NB4 (cell line): Measurements from ENCODE around the gene TNNT3.

Experiments
- DNase-seq: peaks from one replicate; pipeline ENCODE4 v3.0.0; 2010; ENCODE audit warnings: low read depth
- H3K4me3 ChIP-seq: one replicate; pipeline ENCODE4 v1.5.1; 2011; ENCODE audit warnings: mild to moderate bottlenecking, low read depth, low read length, moderate library complexity
- CTCF ChIP-seq: IDR thresholded peaks from one replicate; pipeline ENCODE4 v1.5.1; 2012; ENCODE audit warnings: low read depth, low read length
- MAX ChIP-seq: IDR thresholded peaks from 2 replicates; pipeline ENCODE4 v1.6.1; 2011; ENCODE audit warnings: low read depth, low read length
- MYC ChIP-seq: IDR thresholded peaks from 2 replicates; pipeline ENCODE4 v1.6.1; 2011; ENCODE audit warnings: low read depth, low read length
- POLR2A ChIP-seq: IDR thresholded peaks from 2 replicates; pipeline ENCODE4 v1.6.1; 2011; ENCODE audit warnings: mild to moderate bottlenecking; ENCODE audit not compliant: insufficient read length; ENCODE audit errors: extremely low read depth

The TNNT3 gene

GRCh38 chr11:1887451-1888346, 31.8 kb upstream of the TNNT3 start:
- DNase-seq: peak; percentile 47
- H3K4me3 ChIP-seq: no peak overlapping the region
- TF ChIP-seq MYC: no peak
- no peak for TF ChIP-seq MAX
- no peak for TF ChIP-seq CTCF
- no peak for TF ChIP-seq POLR2A

- no peak for TF ChIP-seq POLR2A
- TF ChIP-seq MYC: no peak
- no peak for TF ChIP-seq MAX
- TF ChIP-seq CTCF: no peak
- no peak for DNase-seq
- peak overlapping the region; percentile 42 for H3K4me3 ChIP-seq
Measured at GRCh38 chr11:1888347-1888753, 31.2 kb upstream of the TNNT3 start.

GRCh38 chr11:1888811-1889210, 30.7 kb upstream of the TNNT3 start:
- H3K4me3 ChIP-seq: peak overlapping the region; percentile 42
- TF ChIP-seq MAX (no peak), CTCF (no peak), POLR2A (no peak), MYC (no peak)
- no peak for DNase-seq

GRCh38 chr11:1889224-1889930, 30.1 kb upstream of the TNNT3 start:
- peak overlapping the region; percentile 74 for H3K4me3 ChIP-seq
- TF ChIP-seq CTCF (no peak), POLR2A (peak; percentile 80), MYC (peak; percentile 85), MAX (peak; percentile 83; the same call in 1 of the 2 replicates)
- DNase-seq: peak; percentile 96

GRCh38 chr11:1889941-1890855, 29.3 kb upstream of the TNNT3 start:
- H3K4me3 ChIP-seq: peak overlapping the region; percentile 74
- no peak for TF ChIP-seq POLR2A
- TF ChIP-seq MYC: peak; percentile 44
- peak; percentile 50 for TF ChIP-seq MAX
- no peak for TF ChIP-seq CTCF
- DNase-seq: peak; percentile 80
